A673 (cell line): ENCODE data around the gene CHD2.

Experiments used
- CTCF ChIP-seq: fragments of 300-800, 200-600 bp; sonication (generic); conservative IDR thresholded peaks from 2 replicates; pipeline ENCODE4 v1.5.1; 2017; ENCODE audit warnings: low read depth, mild to moderate bottlenecking, antibody characterized with exemption, low read length, moderate library complexity, mixed read lengths
- EZH2 ChIP-seq: fragments of 200-600 bp; sonication (generic); IDR thresholded peaks from 2 replicates; pipeline ENCODE4 v1.6.1; 2017; ENCODE audit warnings: borderline replicate concordance, low read depth, mild to moderate bottlenecking, mixed read lengths, antibody characterized with exemption, low read length; ENCODE audit not compliant: poor library complexity, severe bottlenecking

GRCh38 chr15:92955706-92956105 is 55.6 kb downstream of the CHD2 start:
- TF ChIP-seq CTCF (no peak), EZH2 (no peak)
